Panc1 (cell line): ENCODE measurements around the gene THAP4. TPM values are rescaled to one million over a fixed set of nuclear protein-coding genes. Genes with fewer than 3 reads are reported as not detected.
"Not testable (repeated sequence)": the region's sequence is repeated elsewhere in the genome, so short reads cannot be mapped to it uniquely, and the experiment has no call there.

ENCODE experiments used
- ATAC-seq: fragments of 200-7000 bp; cut with Tn5 transposase; 2 replicates; pipeline ENCODE4 v1.9.1; 2020; ENCODE audit warnings: mild to moderate bottlenecking, moderate library complexity
- BruUV-seq: library from RNA; stranded (reverse); fragments of 400-500 nt; replicated peaks from 2 replicates; lab custom pipeline; 2021; lab: Mats Ljungman, UMichigan
- CTCF ChIA-PET: fragments of 300-600 bp; sonication (Branson Sonifier 250); formaldehyde crosslinking; loops from one replicate; lab custom pipeline; 2022; ENCODE audit warnings: antibody characterized with exemption; lab: Charles Lee
- POLR2A ChIA-PET: fragments of 300-600 bp; sonication (Branson Sonifier 250); formaldehyde crosslinking; loops from one replicate; lab custom pipeline; 2022; ENCODE audit warnings: antibody characterized with exemption; lab: Charles Lee
- DNase-seq: peaks from one replicate; pipeline ENCODE4 v3.0.0-alpha.2; 2010; ENCODE audit warnings: low read depth, low spot score
- H3K27ac ChIP-seq: 2 replicates; pipeline ENCODE4 v1.5.1; 2011; ENCODE audit warnings: mild to moderate bottlenecking, low read length, inconsistent platforms
- H3K27me3 ChIP-seq: fragments of 200-500 bp; sonication (Bioruptor generic); 2 replicates; pipeline ENCODE4 v1.6.0; 2014; ENCODE audit warnings: low read length, inconsistent platforms; ENCODE audit not compliant: control insufficient read depth, insufficient read depth
- H3K36me3 ChIP-seq: fragments of 200-500 bp; sonication (Bioruptor generic); 2 replicates; pipeline ENCODE4 v1.5.1; 2014; ENCODE audit warnings: inconsistent platforms, mild to moderate bottlenecking, low read length, moderate library complexity; ENCODE audit not compliant: control insufficient read depth, insufficient read depth
- H3K4me1 ChIP-seq: 2 replicates; pipeline ENCODE4 v1.5.1; 2011; ENCODE audit warnings: inconsistent platforms, mild to moderate bottlenecking, low read length, moderate library complexity; ENCODE audit not compliant: control insufficient read depth, insufficient read depth
- H3K4me3 ChIP-seq, 2 experiments: 2 replicates each; pipeline ENCODE4 v1.5.1; 2011 to 2012; ENCODE audit warnings: low read depth in 2 of 2, low read length in 2 of 2, mild to moderate bottlenecking in 2 of 2, inconsistent platforms in 1 of 2, moderate library complexity in 1 of 2
- H3K9me3 ChIP-seq: fragments of 200-500 bp; sonication (Bioruptor generic); 2 replicates; pipeline ENCODE4 v1.5.1; 2014; ENCODE audit warnings: low read depth, mild to moderate bottlenecking, inconsistent platforms, low read length, moderate library complexity; ENCODE audit not compliant: control insufficient read depth, insufficient read depth
- POLR2AphosphoS5 ChIP-seq: IDR thresholded peaks from 2 replicates; pipeline ENCODE4 v1.6.1; 2012; ENCODE audit warnings: mild to moderate bottlenecking, low read depth, low read length, moderate library complexity
- SIN3A ChIP-seq: IDR thresholded peaks from 2 replicates; pipeline ENCODE4 v1.6.1; 2012; ENCODE audit warnings: low read depth, mild to moderate bottlenecking, low read length, moderate library complexity, borderline replicate concordance; ENCODE audit not compliant: insufficient read depth
- TCF7L2 ChIP-seq: IDR thresholded peaks from 2 replicates; pipeline ENCODE4 v1.6.1; 2011; ENCODE audit warnings: mild to moderate bottlenecking, low read depth, low read length, inconsistent platforms
- in situ Hi-C: cut with HindIII; loops from 2 replicates; pipeline ENCODE4 v1.10.0; 2016; ENCODE audit warnings: low sequenced_read_pairs, low pct_unique_long_range_greater_than_20kb
- intact Hi-C: fragments of 100-400 bp; cut with micrococcal nuclease; formaldehyde crosslinking; loops from one replicate; pipeline ENCODE4 v1.10.0; 2022; ENCODE audit not compliant: unreplicated experiment
- total RNA-seq: library from RNA; stranded (reverse); gene quantifications from one replicate; pipeline ENCODE4 v1.2.1, GENCODE V29; 2021; ENCODE audit not compliant: unreplicated experiment
- TF ChIP-seq, protein P1 (sequence below): fragments of 450-650 bp; IDR thresholded peaks from 2 replicates; pipeline ENCODE4 v1.5.1; 2017; ENCODE audit warnings: mild to moderate bottlenecking
- TF ChIP-seq, protein P2 (sequence below), 2 experiments: IDR thresholded peaks; 2 replicates each; pipeline ENCODE4 v1.6.1; 2011 to 2012; ENCODE audit warnings: low read depth in 2 of 2, control low read depth in 1 of 2, low read length in 1 of 2, mild to moderate bottlenecking in 1 of 2, moderate library complexity in 1 of 2; ENCODE audit not compliant: insufficient read depth in 1 of 2

Gene THAP4
- total RNA-seq, 1 experiment from 2014 or later = 77.9 TPM

DNA sequence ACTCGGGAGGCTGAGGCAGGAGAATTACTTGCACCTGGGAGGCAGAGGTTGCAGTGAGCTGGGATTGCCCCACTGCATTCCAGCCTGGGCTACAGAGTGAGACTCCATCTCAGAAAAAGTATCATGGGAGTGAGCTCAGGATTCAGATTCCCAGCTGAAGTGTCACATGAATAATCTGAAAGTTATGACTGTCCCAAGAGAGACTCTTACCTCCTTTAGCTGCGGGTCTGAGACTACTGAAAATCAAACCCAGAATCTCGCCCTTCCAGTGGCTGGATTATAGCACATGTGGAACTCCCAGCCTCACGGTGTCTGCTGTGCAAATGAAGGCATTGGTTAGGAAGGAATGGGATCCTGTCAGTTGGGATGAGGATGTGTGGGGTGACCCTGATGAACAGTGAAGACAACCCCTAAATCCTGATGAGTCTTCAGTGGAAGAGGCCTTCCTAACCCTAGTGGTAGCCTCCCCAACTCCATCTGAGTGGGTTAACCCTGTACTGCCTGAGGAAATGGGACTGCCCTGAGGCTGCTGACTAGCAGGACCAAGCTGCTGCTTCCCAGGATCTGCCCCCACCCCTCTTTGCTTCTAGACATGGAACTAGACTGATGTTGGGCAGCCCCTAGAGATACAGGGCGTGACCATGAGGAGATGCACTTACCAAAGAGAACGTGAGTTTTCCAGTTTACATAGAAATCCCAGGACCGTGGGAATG, 61.9 kb downstream of the THAP4 start:
- no TSS peak for BruUV-seq
- H3K27ac ChIP-seq = no peak overlapping the region
- intact Hi-C loops = no loop called here
- POLR2A ChIA-PET = no interaction called here
- no peaks in the 10 kb centered on the region for H3K4me1 ChIP-seq
- H3K9me3 ChIP-seq = no peaks in the 10 kb centered on the region
- in situ Hi-C loops = no loop called here
- ATAC-seq (peak; percentile 22), DNase-seq (no peak)
- no peak; the same call in 1 of the 2 replicates for TF ChIP-seq POLR2AphosphoS5
- H3K4me3 ChIP-seq = no peak overlapping the region
- CTCF ChIA-PET = no interaction called here
- H3K36me3 ChIP-seq = no peaks in the 10 kb centered on the region
- no peaks in the 10 kb centered on the region for H3K27me3 ChIP-seq

DNA sequence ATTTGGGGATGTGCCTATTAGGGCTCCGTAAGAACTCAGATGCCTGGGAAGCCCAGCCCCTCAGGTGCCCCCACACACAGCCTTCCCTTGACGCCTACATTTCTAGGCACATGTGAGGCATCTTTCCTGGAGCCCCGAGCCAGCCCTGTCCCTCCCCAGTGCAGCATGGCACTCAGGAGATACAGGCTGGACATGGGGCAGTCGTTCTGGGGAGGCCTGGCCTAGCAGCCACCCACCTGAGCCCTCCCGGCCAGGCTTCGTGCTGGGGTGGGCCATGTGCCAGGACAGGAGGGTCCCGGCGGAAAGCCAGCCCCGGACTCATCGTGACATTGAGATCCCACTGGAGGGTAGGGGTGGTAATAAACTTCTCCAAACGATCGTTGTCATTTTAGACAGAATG, 63.2 kb downstream of the THAP4 start:
- TSS peak; percentile 68 for BruUV-seq
- Histone ChIP-seq H3K4me1 (no peaks in the 10 kb centered on the region), H3K27ac (no peak overlapping the region), H3K27me3 (no peaks in the 10 kb centered on the region), H3K36me3 (no peaks in the 10 kb centered on the region), H3K9me3 (no peaks in the 10 kb centered on the region), H3K4me3 (no peak overlapping the region)
- no peak for TF ChIP-seq TCF7L2
- TF ChIP-seq POLR2AphosphoS5 = no peak
- TF ChIP-seq, protein P1, sequence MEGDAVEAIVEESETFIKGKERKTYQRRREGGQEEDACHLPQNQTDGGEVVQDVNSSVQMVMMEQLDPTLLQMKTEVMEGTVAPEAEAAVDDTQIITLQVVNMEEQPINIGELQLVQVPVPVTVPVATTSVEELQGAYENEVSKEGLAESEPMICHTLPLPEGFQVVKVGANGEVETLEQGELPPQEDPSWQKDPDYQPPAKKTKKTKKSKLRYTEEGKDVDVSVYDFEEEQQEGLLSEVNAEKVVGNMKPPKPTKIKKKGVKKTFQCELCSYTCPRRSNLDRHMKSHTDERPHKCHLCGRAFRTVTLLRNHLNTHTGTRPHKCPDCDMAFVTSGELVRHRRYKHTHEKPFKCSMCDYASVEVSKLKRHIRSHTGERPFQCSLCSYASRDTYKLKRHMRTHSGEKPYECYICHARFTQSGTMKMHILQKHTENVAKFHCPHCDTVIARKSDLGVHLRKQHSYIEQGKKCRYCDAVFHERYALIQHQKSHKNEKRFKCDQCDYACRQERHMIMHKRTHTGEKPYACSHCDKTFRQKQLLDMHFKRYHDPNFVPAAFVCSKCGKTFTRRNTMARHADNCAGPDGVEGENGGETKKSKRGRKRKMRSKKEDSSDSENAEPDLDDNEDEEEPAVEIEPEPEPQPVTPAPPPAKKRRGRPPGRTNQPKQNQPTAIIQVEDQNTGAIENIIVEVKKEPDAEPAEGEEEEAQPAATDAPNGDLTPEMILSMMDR = no peak
- TF ChIP-seq SIN3A = no peak
- TF ChIP-seq, protein P2, sequence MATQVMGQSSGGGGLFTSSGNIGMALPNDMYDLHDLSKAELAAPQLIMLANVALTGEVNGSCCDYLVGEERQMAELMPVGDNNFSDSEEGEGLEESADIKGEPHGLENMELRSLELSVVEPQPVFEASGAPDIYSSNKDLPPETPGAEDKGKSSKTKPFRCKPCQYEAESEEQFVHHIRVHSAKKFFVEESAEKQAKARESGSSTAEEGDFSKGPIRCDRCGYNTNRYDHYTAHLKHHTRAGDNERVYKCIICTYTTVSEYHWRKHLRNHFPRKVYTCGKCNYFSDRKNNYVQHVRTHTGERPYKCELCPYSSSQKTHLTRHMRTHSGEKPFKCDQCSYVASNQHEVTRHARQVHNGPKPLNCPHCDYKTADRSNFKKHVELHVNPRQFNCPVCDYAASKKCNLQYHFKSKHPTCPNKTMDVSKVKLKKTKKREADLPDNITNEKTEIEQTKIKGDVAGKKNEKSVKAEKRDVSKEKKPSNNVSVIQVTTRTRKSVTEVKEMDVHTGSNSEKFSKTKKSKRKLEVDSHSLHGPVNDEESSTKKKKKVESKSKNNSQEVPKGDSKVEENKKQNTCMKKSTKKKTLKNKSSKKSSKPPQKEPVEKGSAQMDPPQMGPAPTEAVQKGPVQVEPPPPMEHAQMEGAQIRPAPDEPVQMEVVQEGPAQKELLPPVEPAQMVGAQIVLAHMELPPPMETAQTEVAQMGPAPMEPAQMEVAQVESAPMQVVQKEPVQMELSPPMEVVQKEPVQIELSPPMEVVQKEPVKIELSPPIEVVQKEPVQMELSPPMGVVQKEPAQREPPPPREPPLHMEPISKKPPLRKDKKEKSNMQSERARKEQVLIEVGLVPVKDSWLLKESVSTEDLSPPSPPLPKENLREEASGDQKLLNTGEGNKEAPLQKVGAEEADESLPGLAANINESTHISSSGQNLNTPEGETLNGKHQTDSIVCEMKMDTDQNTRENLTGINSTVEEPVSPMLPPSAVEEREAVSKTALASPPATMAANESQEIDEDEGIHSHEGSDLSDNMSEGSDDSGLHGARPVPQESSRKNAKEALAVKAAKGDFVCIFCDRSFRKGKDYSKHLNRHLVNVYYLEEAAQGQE (IDR thresholded peaks at IDR 0.05; ENCODE audit: insufficient read depth in 1 of 2, low read depth in 2 of 2, low read length in 1 of 2) = no peak
- DNase-seq = no peak
- POLR2A ChIA-PET = no interaction called here
- in situ Hi-C loops = no loop called here
- CTCF ChIA-PET = no interaction called here
- intact Hi-C loops = no loop called here
- peak; percentile 33; the same call in 1 of the 2 replicates for ATAC-seq

DNA sequence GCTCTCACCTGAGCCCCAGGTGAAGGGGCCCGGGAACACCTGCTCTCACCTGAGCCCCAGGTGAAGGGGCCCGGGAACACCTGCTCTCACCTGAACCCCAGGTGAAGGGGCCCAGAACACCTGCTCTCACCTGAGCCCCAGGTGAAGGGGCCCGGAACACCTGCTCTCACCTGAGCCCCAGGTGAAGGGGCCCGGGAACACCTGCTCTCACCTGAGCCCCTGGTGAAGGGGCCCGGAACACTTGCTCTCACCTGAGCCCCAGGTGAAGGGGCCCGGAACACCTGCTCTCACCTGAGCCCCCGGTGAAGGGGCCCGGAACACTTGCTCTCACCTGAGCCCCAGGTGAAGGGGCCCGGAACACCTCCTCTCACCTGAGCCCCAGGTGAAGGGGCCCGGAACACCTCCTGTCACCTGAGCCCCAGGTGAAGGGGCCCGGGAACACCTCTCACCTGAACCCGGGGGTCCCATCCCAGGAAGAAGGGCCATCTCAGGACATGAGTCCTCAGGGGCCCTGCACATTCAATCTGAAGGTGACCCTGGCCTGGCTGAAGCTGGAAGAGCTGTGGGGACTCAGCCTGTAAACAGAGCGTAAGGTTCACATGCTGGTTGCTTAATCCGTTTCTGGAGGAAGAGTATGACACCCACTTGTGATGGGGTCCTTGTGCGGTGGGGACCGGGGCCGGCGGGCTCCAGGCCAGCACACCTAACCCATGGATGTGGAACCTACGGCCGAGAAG, 63.9 kb downstream of the THAP4 start:
- DNase-seq, ATAC-seq, H3K4me3 ChIP-seq, POLR2A ChIA-PET, intact Hi-C loops, H3K9me3 ChIP-seq, H3K27ac ChIP-seq, in situ Hi-C loops, H3K36me3 ChIP-seq, H3K4me1 ChIP-seq, BruUV-seq, H3K27me3 ChIP-seq, CTCF ChIA-PET: not testable (repeated sequence)
